Natural killer cell treated with Interleukin-12 subunit alpha and Interleukin-12 subunit beta and Interleukin-15 and Interleukin-18, amount 100 ng/mL, for 72 hours (primary cell): Measurements from ENCODE around the gene GPR132. TPM values are rescaled to one million over a fixed set of nuclear protein-coding genes. Genes with fewer than 3 reads are reported as not detected.
A peak's percentile ranks its signal among the peaks of the same experiment; 100 is the strongest.

ENCODE experiments used
- ATAC-seq, 2 donors: fragments of 150-1000 bp; cut with Tn5 transposase in 1 of 2; sonication (Bioruptor Pico), chemical (Tn5 transposase) in 1 of 2; 2 replicates each; pipeline ENCODE4 v1.10.0; 2021
- DNase-seq: peaks from one replicate; pipeline ENCODE4 v3.0.0; 2022; ENCODE audit warnings: low spot score
- H3K27ac Mint-ChIP-seq, 2 donors: 1 replicate in 1 of 2; 2 replicates in 1 of 2; pipeline ENCODE4 v1.8.0; 2022; ENCODE audit warnings: mixed read lengths in 2 of 2, mild to moderate bottlenecking in 1 of 2, moderate library complexity in 1 of 2
- H3K27me3 Mint-ChIP-seq, 2 donors: 1 replicate in 1 of 2; 2 replicates in 1 of 2; pipeline ENCODE4 v1.8.0; 2022; ENCODE audit warnings: mixed read lengths in 2 of 2
- H3K36me3 Mint-ChIP-seq: one replicate; pipeline ENCODE4 v1.8.0; 2022; ENCODE audit warnings: mixed read lengths
- H3K4me1 Mint-ChIP-seq, 2 donors: 1 replicate in 1 of 2; 2 replicates in 1 of 2; pipeline ENCODE4 v1.8.0; 2022; ENCODE audit warnings: low read depth in 2 of 2, mixed read lengths in 2 of 2, mild to moderate bottlenecking in 1 of 2
- H3K4me3 Mint-ChIP-seq: one replicate; pipeline ENCODE4 v1.8.0; 2022; ENCODE audit warnings: mixed read lengths
- H3K9me3 Mint-ChIP-seq: 2 replicates; pipeline ENCODE4 v1.8.0; 2022; ENCODE audit warnings: mixed read lengths
- total RNA-seq, 2 donors: library from RNA; stranded (reverse); gene quantifications; one replicate each; pipeline ENCODE4 v1.2.3, GENCODE V29; 2022

Gene GPR132
- total RNA-seq, 2 donors from 2014 or later: 80.9 to 88.3 TPM

DNA sequence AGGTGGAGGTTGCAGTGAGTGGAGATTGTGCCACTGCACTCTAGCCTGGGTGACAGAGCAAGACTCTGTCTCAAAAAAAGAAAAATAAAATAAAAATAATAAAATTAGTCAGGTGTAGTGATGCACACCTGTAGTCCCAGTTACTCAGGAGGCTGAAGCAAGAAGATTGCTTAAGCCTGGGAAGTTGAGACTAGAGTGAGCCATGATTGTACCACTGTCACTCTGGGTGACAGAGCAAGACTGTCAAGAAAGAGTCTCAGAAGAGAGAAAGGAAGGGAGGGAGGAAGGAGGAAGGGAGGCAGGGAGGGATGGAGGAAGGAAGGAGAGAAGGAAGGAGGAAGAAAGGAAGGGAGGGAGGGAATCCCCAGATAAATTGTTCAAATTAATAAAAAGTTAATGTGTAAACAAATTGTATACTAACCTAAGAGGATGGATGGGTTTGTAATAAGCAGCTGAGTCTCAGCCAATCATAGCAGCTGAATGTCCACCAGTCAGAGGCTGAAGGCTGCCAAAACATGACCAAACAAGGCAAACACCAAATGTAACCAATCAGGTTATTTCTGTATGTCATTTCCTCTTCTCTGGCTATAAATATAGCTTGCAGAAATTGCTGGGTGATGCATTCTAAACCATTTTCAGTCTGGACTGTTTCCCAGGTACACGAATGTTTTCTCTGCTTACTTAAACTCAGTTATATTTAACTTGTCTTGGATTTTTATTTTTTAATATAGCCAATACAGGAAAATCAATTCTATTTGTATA is 38.2 kb downstream of the GPR132 start:
- H3K4me3 Mint-ChIP-seq: peak overlapping the region; percentile 74
- H3K27ac Mint-ChIP-seq: peak overlapping the region; percentile 62 to 96
- no peaks in the 10 kb centered on the region for H3K9me3 Mint-ChIP-seq
- ATAC-seq (no peak), DNase-seq (no peak)
- no peaks in the 10 kb centered on the region for H3K27me3 Mint-ChIP-seq
- peaks cover 14 to 37% of the 10 kb centered on the region in 2 donors for H3K4me1 Mint-ChIP-seq
- no peaks in the 10 kb centered on the region for H3K36me3 Mint-ChIP-seq

DNA sequence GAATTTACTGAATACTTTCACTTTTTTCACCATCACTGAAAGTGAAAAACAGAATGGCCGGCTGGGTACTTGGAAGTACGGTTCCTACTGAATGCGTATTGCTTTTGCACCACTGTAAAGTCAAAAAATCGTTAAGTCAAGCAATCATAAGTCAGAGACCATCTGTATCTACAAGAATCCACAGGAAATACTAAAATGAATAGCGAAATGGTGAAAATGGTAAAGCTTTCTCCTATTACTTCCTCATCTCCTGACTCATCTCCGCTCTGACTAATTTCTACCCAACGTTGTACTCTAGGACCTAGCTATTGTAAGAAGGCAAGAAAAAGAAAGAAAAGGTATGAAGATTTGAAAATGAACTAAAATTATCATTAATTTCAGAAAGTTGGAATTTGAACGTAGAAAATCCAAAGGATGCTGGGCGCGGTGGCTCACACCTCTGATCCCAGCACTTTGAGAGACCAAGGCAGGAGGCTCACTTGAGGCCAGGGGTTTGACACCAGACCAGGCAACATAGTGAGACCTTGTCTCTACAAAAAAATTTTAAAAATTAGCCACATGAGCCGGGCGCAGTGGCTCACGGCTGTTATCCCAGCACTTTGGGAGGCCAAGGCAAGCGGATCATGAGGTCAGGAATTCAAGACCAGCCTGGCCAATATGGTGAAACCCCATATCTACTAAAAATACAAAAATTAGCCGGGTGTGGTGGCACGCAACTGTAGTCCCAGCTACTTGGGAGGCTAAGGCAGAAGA is 39.0 kb downstream of the GPR132 start:
- Mint-ChIP-seq H3K9me3 (no peaks in the 10 kb centered on the region), H3K36me3 (no peaks in the 10 kb centered on the region), H3K4me3 (peak overlapping the region; percentile 74), H3K4me1 (peaks cover 19 to 43% of the 10 kb centered on the region in 2 donors), H3K27ac (peak overlapping the region; percentile 62 to 96), H3K27me3 (no peaks in the 10 kb centered on the region)
- ATAC-seq: peak in 1 of 2 donors; percentile 51
- no peak for DNase-seq

DNA sequence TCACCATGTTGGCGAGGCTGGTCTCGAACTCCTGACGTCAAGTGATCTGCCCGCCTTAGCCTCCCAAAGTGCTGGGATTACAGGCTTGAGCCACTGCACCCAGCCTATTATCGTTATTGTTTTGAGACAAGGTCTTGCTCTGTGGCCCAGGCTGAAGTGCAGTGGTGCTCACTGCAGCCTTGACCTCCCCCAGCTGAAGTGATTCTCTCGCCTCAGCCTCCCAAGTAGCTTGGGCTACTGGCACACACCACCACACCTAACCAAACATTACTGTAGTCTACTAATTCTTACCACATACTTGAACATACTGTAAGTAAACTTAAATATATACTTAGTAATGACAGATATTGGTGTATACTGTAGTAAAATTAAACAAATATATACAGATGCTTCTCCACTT is 39.8 kb downstream of the GPR132 start:
- H3K4me1 Mint-ChIP-seq: peaks cover 15 to 43% of the 10 kb centered on the region in 2 donors
- DNase-seq: no peak
- H3K4me3 Mint-ChIP-seq: peak overlapping the region; percentile 74
- H3K36me3 Mint-ChIP-seq: no peaks in the 10 kb centered on the region
- ATAC-seq: no peak
- no peaks in the 10 kb centered on the region for H3K9me3 Mint-ChIP-seq
- no peaks in the 10 kb centered on the region for H3K27me3 Mint-ChIP-seq
- H3K27ac Mint-ChIP-seq: peak overlapping the region; percentile 48 to 96

DNA sequence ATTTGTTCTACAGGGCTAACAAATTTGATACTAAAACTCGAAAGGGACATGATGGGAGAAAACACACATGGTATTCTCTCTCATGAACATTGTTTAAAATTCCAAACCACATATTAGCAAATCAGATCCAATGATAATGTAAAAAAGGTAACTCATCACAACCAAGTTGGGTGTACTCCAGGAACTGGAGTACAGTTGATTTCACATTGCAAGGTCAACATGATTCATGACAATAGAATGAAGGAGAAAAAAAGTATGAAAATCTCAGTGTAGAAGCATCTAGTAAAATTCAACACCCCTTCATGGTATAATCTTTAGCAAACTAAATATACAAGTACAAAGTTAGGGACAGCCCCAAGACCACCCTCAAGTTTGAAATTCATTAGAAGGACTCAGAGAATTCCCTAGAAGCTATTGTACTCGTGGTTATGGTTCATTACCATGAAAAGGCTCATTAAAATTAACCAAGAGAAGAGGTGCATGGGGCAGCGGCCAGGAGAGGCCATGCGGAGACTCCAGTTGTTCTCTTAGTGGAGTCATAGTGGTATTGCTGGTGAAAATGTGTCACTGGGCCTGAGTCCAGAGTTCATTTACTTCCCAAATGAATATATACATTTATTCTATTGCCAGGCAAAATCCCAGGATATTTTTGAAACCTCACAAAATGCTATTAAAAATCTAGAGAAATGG is 41.3 kb downstream of the GPR132 start:
- ATAC-seq (no peak), DNase-seq (no peak)
- peak overlapping the region; percentile 45 for H3K4me3 Mint-ChIP-seq
- no peaks in the 10 kb centered on the region for H3K9me3 Mint-ChIP-seq
- peak overlapping the region; percentile 63 to 96 for H3K27ac Mint-ChIP-seq
- H3K27me3 Mint-ChIP-seq: no peaks in the 10 kb centered on the region
- no peaks in the 10 kb centered on the region for H3K36me3 Mint-ChIP-seq
- H3K4me1 Mint-ChIP-seq: peaks cover 23 to 43% of the 10 kb centered on the region in 2 donors

DNA sequence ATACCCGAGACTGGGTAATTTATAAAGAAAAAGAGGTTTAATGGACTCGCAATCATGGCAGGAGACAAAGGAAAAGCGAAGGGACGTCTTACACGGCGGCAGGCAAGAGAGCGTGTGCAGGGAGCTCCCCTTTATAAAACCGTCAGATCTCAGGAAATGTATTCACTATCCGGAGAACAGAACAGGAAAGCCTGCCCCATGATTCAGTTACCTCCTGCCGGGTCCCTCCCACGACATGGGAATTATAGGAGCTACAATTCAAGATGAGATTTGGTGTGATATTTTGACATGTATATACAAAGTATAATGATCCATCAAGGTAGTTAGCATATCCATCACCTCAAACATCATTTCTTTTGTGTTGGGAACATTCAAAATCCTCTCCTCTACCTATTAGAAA is 42.1 kb downstream of the GPR132 start:
- no peaks in the 10 kb centered on the region for H3K9me3 Mint-ChIP-seq
- peak overlapping the region; percentile 63 to 96 for H3K27ac Mint-ChIP-seq
- ATAC-seq (no peak), DNase-seq (no peak)
- no peaks in the 10 kb centered on the region for H3K27me3 Mint-ChIP-seq
- peaks cover 24 to 43% of the 10 kb centered on the region in 2 donors for H3K4me1 Mint-ChIP-seq
- no peaks in the 10 kb centered on the region for H3K36me3 Mint-ChIP-seq
- peak overlapping the region; percentile 3 for H3K4me3 Mint-ChIP-seq

DNA sequence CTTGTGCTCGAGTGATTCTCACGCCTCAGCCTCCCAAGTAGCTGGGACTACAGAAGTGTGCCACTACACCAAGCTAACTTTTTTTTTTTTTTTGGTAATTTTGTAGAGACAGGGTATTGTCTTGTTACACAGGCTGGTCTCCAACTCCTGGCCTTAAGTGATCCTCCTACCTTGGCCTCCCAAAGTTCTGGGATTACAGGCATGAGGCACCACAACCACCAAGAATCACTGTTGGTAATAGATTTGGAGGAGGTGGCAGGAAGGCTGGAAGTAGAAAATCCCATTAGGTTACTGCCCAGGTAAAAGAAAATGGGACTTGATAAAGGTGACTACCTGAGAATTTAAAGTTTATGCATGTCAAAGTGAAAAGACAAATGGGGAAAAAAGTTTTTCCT is 43.0 kb downstream of the GPR132 start:
- ATAC-seq: no peak
- H3K4me1 Mint-ChIP-seq: peaks cover 25 to 48% of the 10 kb centered on the region in 2 donors
- H3K27ac Mint-ChIP-seq: peak overlapping the region; percentile 93 to 94
- H3K36me3 Mint-ChIP-seq: no peaks in the 10 kb centered on the region
- no peak for DNase-seq
- H3K27me3 Mint-ChIP-seq: no peaks in the 10 kb centered on the region
- no peaks in the 10 kb centered on the region for H3K9me3 Mint-ChIP-seq
- peak overlapping the region; percentile 99 for H3K4me3 Mint-ChIP-seq

DNA sequence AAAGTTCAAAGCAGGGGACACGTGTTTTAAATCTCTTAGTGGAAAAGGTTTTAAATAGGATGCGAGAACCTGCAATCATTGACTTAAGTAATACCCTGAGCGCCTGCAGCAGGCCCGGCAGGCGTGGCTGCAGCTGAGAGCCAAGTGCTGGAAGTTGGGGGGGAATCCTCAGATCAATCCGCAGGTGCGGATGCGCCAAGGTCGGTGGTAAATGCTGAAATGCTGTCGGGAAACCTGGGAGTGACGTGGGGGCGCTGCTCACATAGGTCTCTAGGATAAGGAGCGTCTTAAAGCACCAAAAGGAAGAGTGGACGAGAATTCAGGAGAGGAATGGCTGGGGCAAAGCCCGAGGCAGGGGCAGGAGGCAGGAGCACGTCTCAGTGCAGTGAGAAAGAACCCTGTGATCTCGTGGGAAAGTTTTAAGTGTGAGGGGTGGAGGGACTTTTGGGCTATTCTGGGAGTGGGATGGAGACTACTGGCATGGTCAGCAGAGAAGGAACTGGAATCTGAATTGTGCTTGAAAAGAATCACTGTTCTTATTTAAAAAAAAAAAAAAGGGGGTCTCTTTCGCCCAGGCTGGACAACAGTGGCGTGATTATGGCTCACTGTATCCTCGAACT is 43.5 kb downstream of the GPR132 start:
- peak overlapping the region; percentile 99 for H3K4me3 Mint-ChIP-seq
- H3K27me3 Mint-ChIP-seq: no peaks in the 10 kb centered on the region
- DNase-seq: no peak
- H3K36me3 Mint-ChIP-seq: peaks cover 1% of the 10 kb centered on the region
- no peak for ATAC-seq
- H3K4me1 Mint-ChIP-seq: peaks cover 24 to 46% of the 10 kb centered on the region in 2 donors
- peak overlapping the region; percentile 93 to 94 for H3K27ac Mint-ChIP-seq
- H3K9me3 Mint-ChIP-seq: no peaks in the 10 kb centered on the region

DNA sequence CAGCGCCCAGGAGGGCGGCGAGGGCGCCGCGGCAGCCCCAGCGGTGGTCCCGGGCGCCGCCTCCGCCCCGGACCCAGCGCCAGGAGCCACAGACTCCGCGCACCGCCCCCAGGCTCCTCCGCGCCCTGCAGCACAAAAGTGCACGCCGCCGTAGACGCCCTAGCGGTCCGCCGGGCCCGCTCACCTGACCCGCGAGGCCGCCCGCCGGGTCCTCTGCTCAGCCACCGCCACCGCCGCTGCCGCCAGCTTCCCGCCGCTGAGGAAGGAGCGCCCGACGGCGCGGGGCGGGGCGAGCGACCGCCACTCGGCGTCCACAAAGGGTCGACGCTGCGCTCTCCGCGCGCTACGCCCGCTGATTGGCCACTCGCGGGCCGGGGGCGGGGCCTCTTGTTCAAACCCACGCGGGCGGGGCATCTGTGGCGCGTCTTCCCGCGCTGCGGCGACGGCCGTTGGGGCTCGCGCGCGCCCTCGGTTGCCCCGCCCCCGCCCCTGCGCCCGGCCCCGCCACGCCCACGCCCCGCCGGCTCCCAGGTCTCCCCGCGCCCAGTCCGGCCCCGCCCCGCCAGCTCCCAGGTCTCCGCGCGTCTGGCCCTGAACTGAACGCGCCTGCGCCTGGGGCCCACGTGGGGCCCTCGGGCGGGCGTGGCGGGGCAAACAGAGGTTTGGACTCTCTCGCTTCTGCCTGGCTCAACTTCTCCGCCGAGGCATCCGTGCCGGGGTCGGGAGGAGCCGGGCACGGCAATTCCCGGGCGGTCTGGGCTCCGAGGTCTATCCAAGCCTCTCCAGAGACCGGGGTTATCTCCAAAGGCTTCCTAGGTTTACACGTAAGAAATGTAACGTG is 44.2 kb downstream of the GPR132 start, which contains the start of gene CDCA4:
CDCA4 (minus strand) TSS at position 269 of the 841 bp plus-strand sequence. CDS start 9,154 bp downstream, outside the sequence.
- H3K4me3 Mint-ChIP-seq: peak within 1 kb of the TSS; percentile 99
- peak; percentile 92 to 95 for ATAC-seq
- H3K9me3 Mint-ChIP-seq: no peaks in the 10 kb centered on the region
- peak; percentile 99 for DNase-seq
- H3K4me1 Mint-ChIP-seq: peaks cover 29 to 47% of the 10 kb centered on the region in 2 donors
- peaks cover 9% of the 10 kb centered on the region for H3K36me3 Mint-ChIP-seq
- peak within 1 kb of the TSS; percentile 93 to 94 for H3K27ac Mint-ChIP-seq
- H3K27me3 Mint-ChIP-seq: no peaks in the 10 kb centered on the region

DNA sequence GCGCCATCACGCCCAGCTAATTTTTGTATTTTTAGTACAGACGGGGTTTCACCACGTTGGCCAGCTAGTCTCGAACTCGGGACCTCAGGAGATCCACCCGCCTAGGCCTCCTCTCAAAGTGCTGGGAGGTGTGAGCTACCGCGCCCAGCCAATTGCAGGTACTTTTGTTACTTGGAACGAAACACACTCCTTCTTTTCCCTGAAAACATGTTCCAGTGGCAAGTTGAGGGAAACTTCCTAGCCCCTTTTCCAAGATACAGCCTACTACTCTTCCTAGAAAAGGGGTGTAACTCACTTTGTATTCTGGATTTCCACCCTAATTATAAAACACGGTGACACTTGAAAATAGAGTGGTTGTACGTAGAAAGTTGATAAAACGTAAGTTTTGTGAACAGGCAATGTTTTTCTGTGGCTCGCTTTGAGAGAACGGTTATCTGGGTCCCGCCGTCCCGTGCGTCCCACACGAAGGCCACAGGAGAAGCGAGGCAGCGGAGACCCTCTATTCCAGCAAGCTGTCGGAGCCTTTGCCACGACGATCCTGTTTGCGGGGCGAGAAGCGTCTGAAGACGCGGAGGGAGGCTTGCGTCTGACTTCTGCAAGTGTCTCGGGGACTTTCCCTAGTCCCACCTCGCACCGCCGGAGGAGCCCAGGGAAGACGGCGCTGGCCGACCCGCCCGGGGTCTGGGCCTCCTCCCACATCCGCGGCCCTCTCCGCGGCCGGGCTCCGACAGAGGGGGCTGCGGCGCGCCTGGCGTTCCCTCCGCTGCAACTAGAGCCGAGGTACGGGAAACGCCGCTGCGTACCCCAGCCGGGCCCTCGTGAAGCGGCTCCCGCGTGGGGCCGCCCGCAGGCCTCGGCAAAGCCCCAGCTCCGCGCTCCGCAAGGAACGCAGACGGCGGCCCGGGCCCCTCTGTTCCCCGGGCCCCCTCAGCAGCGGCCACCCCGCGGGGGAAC is 45.1 kb downstream of the GPR132 start:
- peaks cover 34 to 46% of the 10 kb centered on the region in 2 donors for H3K4me1 Mint-ChIP-seq
- H3K36me3 Mint-ChIP-seq: peaks cover 9% of the 10 kb centered on the region
- peak overlapping the region; percentile 80 to 84 for H3K27ac Mint-ChIP-seq
- no peaks in the 10 kb centered on the region for H3K9me3 Mint-ChIP-seq
- peak; percentile 52 for ATAC-seq
- peak; percentile 84 for DNase-seq
- peak overlapping the region; percentile 91 for H3K4me3 Mint-ChIP-seq
- H3K27me3 Mint-ChIP-seq: no peaks in the 10 kb centered on the region

DNA sequence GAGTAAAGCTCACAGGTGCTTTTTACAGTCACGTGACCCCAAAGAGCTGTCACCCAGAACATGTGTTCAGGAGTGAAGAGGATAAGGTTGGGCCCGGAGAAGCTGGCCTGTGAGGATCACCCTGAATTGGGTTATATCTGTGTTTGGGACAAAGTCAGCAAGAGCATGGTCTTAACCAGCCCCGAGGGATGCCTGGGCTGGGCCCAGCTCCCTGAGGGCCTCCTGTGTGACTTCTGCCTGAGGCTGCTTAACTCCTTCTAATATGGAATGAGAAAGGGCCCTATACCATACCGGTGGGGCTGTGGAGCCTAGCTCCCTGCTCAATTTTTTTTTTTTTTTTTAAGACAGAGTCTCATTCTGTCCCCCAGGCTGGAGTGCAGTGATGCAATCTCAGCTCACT is 46.8 kb downstream of the GPR132 start:
- Mint-ChIP-seq H3K4me1 (peaks cover 44 to 54% of the 10 kb centered on the region in 2 donors), H3K9me3 (no peaks in the 10 kb centered on the region), H3K36me3 (peaks cover 9% of the 10 kb centered on the region), H3K4me3 (peak overlapping the region; percentile 91), H3K27me3 (no peaks in the 10 kb centered on the region), H3K27ac (peak overlapping the region in 1 of 2 donors; percentile 84)
- ATAC-seq (no peak), DNase-seq (no peak)

DNA sequence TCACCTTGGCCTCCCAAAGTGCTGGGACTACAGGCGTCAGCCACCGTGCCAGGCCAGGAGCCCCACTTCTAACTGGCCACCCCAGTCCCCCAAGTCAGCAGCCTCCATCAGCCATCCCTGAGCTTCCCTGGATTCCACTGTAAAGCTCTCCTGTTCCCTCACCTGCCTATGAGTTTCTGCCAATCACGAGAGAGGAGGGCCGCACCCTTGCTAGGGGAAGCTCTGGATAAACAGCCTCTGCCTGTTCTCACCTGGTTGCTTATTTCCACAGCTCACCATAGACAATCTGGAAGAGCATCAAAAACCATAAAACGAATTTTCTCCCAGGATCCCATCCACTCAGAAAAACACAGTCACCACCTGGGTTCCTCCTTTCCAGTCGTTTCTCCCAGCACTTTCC is 49.3 kb downstream of the GPR132 start:
- H3K36me3 Mint-ChIP-seq: peaks cover 9% of the 10 kb centered on the region
- peak overlapping the region; percentile 71 for H3K4me3 Mint-ChIP-seq
- DNase-seq: no peak
- H3K9me3 Mint-ChIP-seq: no peaks in the 10 kb centered on the region
- no peaks in the 10 kb centered on the region for H3K27me3 Mint-ChIP-seq
- no peak for ATAC-seq
- peak overlapping the region; percentile 48 to 73 for H3K27ac Mint-ChIP-seq
- peaks cover 40 to 43% of the 10 kb centered on the region in 2 donors for H3K4me1 Mint-ChIP-seq

DNA sequence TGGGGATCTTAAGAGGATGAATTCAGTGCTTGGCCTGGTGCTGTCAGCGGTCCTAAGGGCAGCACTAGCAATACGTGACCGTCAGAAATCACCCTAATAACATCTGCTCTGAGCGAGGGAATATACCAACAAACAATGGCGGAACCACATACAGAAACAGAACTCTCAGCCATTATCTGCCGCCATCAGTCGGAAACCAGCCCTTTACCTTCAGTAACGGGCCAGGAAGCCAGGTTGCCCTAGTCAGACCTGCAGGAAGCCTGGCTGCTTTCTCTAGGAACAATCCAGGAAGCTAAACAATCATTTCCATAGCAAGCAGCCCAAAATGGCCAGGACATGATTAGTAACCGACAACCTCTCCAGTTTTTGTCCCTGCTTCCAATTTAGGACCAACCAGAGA is 50.0 kb downstream of the GPR132 start:
- Mint-ChIP-seq H3K27me3 (no peaks in the 10 kb centered on the region), H3K36me3 (peaks cover 9% of the 10 kb centered on the region), H3K4me1 (peaks cover 40 to 43% of the 10 kb centered on the region in 2 donors), H3K27ac (peak overlapping the region; percentile 48 to 73), H3K4me3 (peak overlapping the region; percentile 71), H3K9me3 (no peaks in the 10 kb centered on the region)
- DNase-seq: no peak
- ATAC-seq: no peak
